Memory B cell (primary cell): Measurements from ENCODE around the gene ZCCHC14.

Experiments used
- ATAC-seq: fragments of 150-1000 bp; cut with Tn5 transposase; 2 replicates; pipeline ENCODE4 v1.10.0; 2021; ENCODE audit warnings: low read depth, mild to moderate bottlenecking, moderate library complexity
- DNase-seq, 2 donors: peaks; one replicate each; pipeline ENCODE4 v3.0.0; 2022; ENCODE audit warnings: low spot score in 2 of 2
- H3K27ac Mint-ChIP-seq: one replicate; pipeline ENCODE4 v1.8.0; 2022; ENCODE audit warnings: mild to moderate bottlenecking, moderate library complexity, mixed read lengths
- H3K27me3 Mint-ChIP-seq: one replicate; pipeline ENCODE4 v1.8.0; 2022; ENCODE audit warnings: mixed read lengths
- H3K36me3 Mint-ChIP-seq: one replicate; pipeline ENCODE4 v1.8.0; 2022; ENCODE audit warnings: mild to moderate bottlenecking, mixed read lengths
- H3K4me1 Mint-ChIP-seq: one replicate; pipeline ENCODE4 v1.8.0; 2022; ENCODE audit warnings: mixed read lengths
- H3K4me3 Mint-ChIP-seq: one replicate; pipeline ENCODE4 v1.8.0; 2022; ENCODE audit warnings: mild to moderate bottlenecking, moderate library complexity, mixed read lengths
- H3K9me3 Mint-ChIP-seq: one replicate; pipeline ENCODE4 v1.8.0; 2022; ENCODE audit warnings: mixed read lengths

Gene ZCCHC14

DNA sequence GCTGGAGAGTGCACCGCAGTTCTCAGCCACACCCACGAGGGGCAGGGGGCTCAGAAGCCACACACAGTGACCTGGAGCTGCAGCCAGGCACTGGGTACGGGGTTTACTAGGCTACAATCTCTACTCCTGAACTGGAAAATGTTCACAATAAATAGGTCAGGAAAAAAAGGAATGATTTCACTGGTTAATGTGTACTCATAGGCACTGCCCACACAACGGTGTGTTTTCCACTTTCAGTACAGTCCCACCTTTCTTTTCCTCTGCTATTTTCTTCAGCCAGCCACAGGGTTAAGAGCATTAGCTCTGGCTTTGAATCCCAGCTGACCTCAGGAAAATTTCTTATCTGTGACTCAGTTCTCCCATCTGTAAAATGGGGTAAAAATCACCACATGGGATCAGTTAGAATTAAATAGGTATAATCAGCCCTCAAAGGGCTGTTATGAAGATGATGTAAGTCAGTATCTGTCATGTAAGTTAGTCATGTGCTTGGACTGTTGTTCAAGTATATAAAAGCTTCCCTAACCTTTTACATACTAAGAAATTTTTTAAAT lies 35.7 kb downstream of the ZCCHC14 start:
- peaks cover 2% of the 10 kb centered on the region for H3K4me1 Mint-ChIP-seq
- no peak for DNase-seq
- peaks cover 4% of the 10 kb centered on the region for H3K36me3 Mint-ChIP-seq
- no peak overlapping the region for H3K27ac Mint-ChIP-seq
- ATAC-seq: no peak
- H3K4me3 Mint-ChIP-seq: no peak overlapping the region
- H3K27me3 Mint-ChIP-seq: peaks cover 3% of the 10 kb centered on the region
- no peaks in the 10 kb centered on the region for H3K9me3 Mint-ChIP-seq

DNA sequence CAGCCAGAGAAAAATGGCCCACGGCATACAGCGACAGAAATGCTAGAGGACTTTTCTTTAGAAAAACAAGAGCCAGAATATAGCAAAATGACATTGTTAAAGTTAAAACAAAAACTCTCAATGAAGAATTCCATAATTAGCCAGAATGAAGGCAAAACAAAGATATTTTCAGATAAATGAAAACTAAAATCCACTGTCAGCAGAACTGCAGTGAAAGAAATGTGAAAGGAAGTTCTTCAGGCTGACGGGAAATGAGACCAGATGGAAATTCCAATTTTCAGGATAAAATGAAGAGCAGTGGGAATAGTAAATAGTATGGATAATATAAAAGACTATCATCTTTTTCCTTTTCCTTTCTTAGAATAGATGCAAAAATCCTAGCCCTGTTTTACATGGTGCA lies 38.4 kb downstream of the ZCCHC14 start:
- Mint-ChIP-seq H3K9me3 (no peaks in the 10 kb centered on the region), H3K36me3 (peaks cover 7% of the 10 kb centered on the region), H3K27me3 (peaks cover 3% of the 10 kb centered on the region), H3K4me3 (no peak overlapping the region), H3K27ac (no peak overlapping the region), H3K4me1 (no peaks in the 10 kb centered on the region)
- DNase-seq (no peak), ATAC-seq (no peak)

DNA sequence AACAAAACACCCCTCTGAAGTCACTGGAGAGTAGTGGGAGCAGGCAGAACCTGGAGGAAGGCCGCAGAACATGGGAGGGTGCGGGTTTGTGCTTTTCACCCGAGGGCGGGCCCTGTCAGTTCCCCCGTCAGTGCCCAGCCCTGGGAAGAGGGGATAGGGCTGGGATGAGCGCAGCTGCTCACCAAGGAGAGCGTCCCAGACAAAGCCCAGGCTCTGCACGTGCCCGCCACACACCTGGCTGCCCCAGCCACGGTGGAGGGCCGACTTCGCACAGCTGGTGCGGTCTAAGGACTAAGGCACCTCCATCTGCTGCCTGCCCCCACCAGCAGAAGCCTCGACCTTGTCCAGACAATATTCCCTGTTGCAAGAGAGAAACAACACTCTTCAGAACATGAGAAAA lies 39.5 kb downstream of the ZCCHC14 start:
- no peaks in the 10 kb centered on the region for H3K4me1 Mint-ChIP-seq
- no peaks in the 10 kb centered on the region for H3K9me3 Mint-ChIP-seq
- peaks cover 4% of the 10 kb centered on the region for H3K27me3 Mint-ChIP-seq
- H3K27ac Mint-ChIP-seq: no peak overlapping the region
- no peak for DNase-seq
- no peak overlapping the region for H3K4me3 Mint-ChIP-seq
- H3K36me3 Mint-ChIP-seq: peaks cover 10% of the 10 kb centered on the region
- ATAC-seq: no peak

DNA sequence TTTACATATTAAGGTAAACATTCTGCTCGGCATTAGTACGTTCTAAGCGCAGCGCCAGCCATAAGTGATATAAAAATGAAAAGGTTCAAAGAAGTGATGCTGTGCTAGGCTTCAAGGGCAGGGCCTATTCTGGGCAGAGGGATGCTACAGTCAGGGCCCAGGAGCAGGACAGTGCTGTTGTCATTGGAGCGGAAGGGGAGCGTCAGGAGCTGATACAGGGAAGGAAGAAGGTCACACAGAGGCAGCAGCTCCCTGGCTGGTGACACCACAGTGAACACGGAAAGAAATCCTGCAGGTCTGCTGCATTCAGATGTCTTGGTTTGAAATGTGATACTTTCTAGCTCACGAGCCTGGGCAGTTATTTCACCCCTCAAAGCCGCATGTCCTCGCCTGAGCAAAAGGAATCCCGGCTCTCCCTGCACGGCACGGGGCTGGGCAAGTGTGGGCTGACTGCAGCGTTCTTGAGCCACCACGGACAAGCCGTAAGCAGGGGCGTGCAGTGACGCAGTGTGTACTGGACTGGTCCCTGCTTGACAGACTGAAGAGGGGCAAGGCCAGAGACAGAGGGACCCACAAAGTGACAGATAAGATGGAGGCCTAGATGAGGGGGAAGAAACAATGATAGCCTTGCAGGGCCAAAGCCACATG lies 41.1 kb downstream of the ZCCHC14 start:
- no peak overlapping the region for H3K27ac Mint-ChIP-seq
- DNase-seq (no peak), ATAC-seq (no peak)
- peaks cover 10% of the 10 kb centered on the region for H3K36me3 Mint-ChIP-seq
- peaks cover 5% of the 10 kb centered on the region for H3K27me3 Mint-ChIP-seq
- H3K4me3 Mint-ChIP-seq: no peak overlapping the region
- H3K4me1 Mint-ChIP-seq: no peaks in the 10 kb centered on the region
- H3K9me3 Mint-ChIP-seq: no peaks in the 10 kb centered on the region

DNA sequence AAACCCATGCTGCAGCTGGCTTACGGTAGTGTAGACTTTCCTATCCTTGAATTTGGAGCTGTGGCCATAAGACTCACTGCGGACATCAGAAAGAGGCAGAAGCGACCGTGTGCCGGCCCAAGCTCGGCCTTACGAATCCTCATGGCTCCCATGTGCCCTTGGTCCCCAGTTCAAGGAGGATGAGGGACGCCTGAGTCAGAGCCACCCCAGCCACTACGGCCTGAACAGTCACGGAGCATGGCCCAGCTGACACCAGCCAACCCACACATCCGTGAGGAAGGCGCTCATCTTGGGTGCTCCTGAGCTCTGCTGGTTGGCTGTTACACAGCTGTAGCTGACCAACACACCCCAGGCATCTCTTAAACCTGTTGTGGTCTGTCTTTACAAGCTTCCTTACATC lies 44.0 kb downstream of the ZCCHC14 start:
- no peaks in the 10 kb centered on the region for H3K9me3 Mint-ChIP-seq
- DNase-seq (no peak), ATAC-seq (no peak)
- no peaks in the 10 kb centered on the region for H3K4me1 Mint-ChIP-seq
- no peak overlapping the region for H3K27ac Mint-ChIP-seq
- no peak overlapping the region for H3K4me3 Mint-ChIP-seq
- H3K27me3 Mint-ChIP-seq: peaks cover 5% of the 10 kb centered on the region
- peaks cover 10% of the 10 kb centered on the region for H3K36me3 Mint-ChIP-seq

DNA sequence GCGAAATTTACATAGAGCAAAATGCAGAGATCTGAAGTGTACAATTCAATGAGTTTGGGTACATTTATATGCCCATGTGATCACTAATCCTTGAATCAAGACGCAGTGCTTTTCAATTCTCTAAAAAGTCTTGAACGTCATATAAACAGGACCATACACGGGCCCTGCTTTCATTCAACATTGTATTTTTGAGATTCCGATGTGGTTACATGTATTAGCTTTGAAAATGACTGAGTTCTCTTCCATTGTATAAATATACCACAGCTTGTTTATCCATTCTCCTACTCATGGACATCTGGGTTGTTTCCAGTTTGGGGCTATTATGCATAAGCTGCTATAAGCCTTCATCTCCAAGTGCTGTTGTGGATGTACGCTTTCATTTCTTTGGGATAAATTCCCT lies 45.5 kb downstream of the ZCCHC14 start:
- Mint-ChIP-seq H3K4me3 (no peak overlapping the region), H3K36me3 (peaks cover 10% of the 10 kb centered on the region), H3K4me1 (no peaks in the 10 kb centered on the region), H3K9me3 (no peaks in the 10 kb centered on the region), H3K27ac (no peak overlapping the region), H3K27me3 (peaks cover 3% of the 10 kb centered on the region)
- ATAC-seq (no peak), DNase-seq (no peak)

DNA sequence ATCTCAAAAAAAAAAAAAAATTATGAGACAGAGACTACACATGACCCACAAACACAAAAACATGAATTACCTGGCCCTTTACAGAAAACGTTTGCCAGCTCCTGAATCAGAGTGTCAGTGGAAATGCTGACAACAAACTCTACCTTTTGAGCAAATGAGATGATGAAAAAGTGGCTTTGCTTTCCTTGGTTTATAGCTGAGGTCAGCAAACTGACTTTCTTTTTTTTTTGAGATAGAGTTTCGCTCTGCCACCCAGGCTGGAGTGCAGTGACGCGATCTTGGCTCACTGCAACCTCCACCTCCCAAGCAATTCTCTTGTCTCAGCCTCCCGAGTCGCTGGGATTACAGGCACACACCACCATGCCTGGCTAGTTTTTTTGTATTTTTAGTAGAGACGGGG lies 46.3 kb downstream of the ZCCHC14 start:
- H3K27me3 Mint-ChIP-seq: peaks cover 2% of the 10 kb centered on the region
- no peak for ATAC-seq
- no peak overlapping the region for H3K27ac Mint-ChIP-seq
- no peak overlapping the region for H3K4me3 Mint-ChIP-seq
- H3K9me3 Mint-ChIP-seq: no peaks in the 10 kb centered on the region
- H3K36me3 Mint-ChIP-seq: peaks cover 6% of the 10 kb centered on the region
- no peaks in the 10 kb centered on the region for H3K4me1 Mint-ChIP-seq
- DNase-seq: no peak

DNA sequence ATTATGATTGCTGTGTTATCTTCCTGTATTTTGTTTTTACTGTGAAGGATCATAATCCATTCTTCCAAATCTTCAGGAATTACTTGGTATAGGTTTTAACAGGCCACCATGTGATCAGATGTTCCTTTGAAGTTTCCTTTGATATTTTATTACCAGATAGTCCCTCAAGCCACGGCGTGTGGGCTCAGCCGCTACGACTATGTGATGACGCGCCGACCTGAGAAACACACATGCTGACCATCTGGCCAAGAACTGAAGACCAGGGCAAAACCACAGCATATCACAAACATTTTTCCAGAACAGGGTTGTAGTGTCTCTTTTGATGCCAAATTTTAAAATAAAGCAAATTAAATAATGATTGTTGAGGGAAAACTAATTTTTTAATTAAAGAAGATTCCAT lies 47.3 kb downstream of the ZCCHC14 start:
- DNase-seq: no peak
- H3K27ac Mint-ChIP-seq: no peak overlapping the region
- H3K4me1 Mint-ChIP-seq: no peaks in the 10 kb centered on the region

DNA sequence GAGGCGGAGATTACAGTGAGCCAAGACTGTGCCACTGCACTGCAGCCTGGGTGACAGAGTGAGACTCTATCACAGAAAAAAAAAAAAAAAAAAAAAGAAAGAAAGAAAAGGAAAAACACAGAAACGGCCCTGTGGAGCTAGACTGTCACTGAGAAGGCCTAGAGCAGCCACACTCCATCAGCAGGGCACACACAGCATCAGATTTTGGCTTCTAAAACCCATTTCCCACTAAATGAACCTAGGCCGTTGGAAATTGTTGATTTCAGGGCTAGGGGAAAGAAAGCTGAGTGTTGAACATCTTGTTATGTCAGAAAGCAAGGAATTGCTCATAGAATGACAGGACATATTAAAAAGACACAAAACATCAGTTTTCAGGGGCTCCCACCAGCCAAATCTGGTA lies 48.9 kb downstream of the ZCCHC14 start:
- Mint-ChIP-seq H3K9me3 (no peaks in the 10 kb centered on the region), H3K4me1 (no peaks in the 10 kb centered on the region), H3K27ac (no peak overlapping the region), H3K27me3 (peaks cover 3% of the 10 kb centered on the region), H3K4me3 (no peak overlapping the region), H3K36me3 (peaks cover 5% of the 10 kb centered on the region)
- ATAC-seq: no peak
- no peak for DNase-seq

More for the DNA sequence above, 47.3 kb downstream of the ZCCHC14 start:
- Mint-ChIP-seq H3K4me3 (no peak overlapping the region), H3K27me3 (peaks cover 3% of the 10 kb centered on the region), H3K36me3 (peaks cover 5% of the 10 kb centered on the region), H3K9me3 (no peaks in the 10 kb centered on the region)
- no peak for ATAC-seq

DNA sequence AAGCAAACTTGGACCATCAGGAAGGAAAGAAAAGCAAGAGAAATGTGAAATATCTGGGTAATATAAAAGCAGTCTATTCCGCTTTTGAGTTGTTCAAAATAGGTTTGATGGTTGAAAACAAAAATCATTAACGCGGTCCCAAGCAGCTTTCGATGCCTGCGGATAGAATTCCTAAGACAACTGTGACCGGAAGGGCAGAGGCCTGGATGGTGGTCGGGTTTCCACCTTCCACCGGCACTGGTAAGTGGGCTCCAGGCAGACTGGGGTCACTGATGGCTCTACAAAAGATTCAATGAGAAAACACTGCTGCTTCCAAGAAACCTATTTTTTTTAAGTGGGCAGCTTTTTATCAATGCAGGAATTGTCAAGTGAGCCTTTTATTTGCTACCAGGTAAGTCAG lies 49.8 kb downstream of the ZCCHC14 start:
- no peaks in the 10 kb centered on the region for H3K4me1 Mint-ChIP-seq
- H3K27ac Mint-ChIP-seq: no peak overlapping the region
- no peak for DNase-seq
- H3K9me3 Mint-ChIP-seq: no peaks in the 10 kb centered on the region
- H3K36me3 Mint-ChIP-seq: peaks cover 2% of the 10 kb centered on the region
- H3K4me3 Mint-ChIP-seq: no peak overlapping the region
- peaks cover 1% of the 10 kb centered on the region for H3K27me3 Mint-ChIP-seq
- no peak for ATAC-seq

DNA sequence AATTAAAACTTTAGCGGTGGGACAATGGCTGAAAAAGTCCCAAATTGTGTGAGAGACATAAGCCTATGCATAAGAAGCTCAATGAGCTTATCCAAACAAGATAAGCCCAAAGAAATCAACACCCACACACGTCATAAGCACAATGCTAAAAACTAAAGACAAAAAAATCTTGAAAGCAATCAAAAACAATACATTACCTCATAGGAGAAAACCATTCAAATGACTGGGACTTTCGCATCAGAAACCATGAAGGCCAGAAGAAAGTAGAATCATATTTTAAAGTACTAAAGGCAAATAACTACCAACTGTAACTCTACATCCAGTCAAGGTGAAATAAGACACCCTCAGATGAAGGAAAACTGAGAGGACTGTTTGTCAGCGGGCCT lies 50.2 kb downstream of the ZCCHC14 start:
- Mint-ChIP-seq H3K4me3 (no peak overlapping the region), H3K27ac (no peak overlapping the region), H3K9me3 (no peaks in the 10 kb centered on the region), H3K36me3 (peaks cover 2% of the 10 kb centered on the region), H3K27me3 (peaks cover 1% of the 10 kb centered on the region), H3K4me1 (no peaks in the 10 kb centered on the region)
- DNase-seq (no peak), ATAC-seq (no peak)

DNA sequence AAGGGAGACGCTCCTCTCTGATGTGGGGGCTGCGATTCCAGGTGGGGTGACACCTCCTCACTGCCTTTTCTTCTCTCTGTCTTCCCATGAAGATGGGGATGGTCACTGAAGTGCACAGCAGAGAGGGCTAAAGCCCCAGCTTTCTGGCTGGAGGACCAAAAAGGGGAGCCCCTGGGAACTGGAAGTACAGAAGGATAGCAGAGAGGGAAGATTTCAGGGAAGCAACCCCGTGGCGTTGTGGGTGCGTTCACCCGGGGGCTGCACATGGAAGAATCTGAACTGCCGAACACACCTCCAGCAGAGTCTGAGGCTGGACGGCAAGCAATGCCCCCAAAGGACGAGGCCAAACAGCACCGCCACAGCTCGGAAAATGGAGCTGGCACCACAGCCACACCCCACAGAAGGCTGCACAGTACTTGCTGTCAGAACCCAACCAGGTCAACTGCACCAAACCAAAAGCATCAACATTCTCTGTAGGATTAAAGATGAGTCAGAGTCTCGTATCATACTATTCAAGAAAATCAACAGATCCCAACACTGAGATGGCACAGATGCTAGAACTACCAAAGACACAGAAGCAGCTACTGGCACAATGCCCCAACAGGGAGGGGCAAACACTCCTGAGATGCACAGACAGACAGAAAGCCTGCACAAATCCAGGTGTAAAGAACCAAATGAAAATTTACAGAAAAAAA lies 50.8 kb downstream of the ZCCHC14 start:
- Mint-ChIP-seq H3K4me1 (no peaks in the 10 kb centered on the region), H3K4me3 (no peak overlapping the region), H3K27me3 (peaks cover 1% of the 10 kb centered on the region), H3K36me3 (peaks cover 2% of the 10 kb centered on the region), H3K9me3 (no peaks in the 10 kb centered on the region), H3K27ac (no peak overlapping the region)
- DNase-seq: no peak
- no peak for ATAC-seq

DNA sequence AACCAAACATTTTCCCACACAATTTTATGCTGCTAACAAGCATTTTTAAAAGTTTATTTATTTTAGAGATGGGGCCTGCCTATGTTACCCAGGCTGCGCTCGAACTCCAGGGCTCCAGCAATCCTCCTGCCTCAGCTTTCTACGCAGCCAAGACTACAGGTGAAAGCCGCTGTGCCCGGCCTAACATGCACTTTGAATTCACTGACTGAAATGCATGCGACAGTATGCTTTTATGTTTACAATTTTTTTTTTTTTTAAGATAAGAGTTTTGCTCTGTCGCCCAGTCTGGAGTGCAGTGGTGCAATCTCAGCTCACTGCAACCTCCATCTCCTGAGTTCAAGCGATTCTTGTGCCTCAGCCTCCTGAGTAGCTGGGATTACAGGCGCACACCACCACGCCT lies 52.9 kb downstream of the ZCCHC14 start:
- Mint-ChIP-seq H3K36me3 (peaks cover 2% of the 10 kb centered on the region), H3K27me3 (peaks cover 5% of the 10 kb centered on the region), H3K4me1 (peaks cover 2% of the 10 kb centered on the region), H3K4me3 (no peak overlapping the region), H3K27ac (no peak overlapping the region), H3K9me3 (no peaks in the 10 kb centered on the region)
- ATAC-seq (no peak), DNase-seq (no peak)

DNA sequence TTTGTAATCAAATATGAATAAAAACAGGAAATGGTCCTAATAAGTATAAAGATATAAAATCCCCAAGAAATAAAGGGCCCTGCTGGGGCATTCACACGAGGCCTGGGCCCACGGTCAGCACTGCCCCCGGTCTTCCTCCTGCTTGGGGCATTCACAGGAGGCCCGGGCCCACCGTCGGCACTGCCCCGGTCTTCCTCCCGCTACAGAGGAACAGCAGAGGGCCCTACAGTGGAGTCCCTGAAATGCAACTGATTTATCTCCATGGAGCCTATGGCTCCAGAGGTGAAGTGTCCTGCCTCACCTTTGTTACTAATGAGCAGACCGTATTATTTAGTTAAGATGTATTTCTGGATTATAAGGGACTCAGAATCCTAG lies 54.2 kb downstream of the ZCCHC14 start:
- Mint-ChIP-seq H3K27me3 (peaks cover 5% of the 10 kb centered on the region), H3K9me3 (no peaks in the 10 kb centered on the region), H3K27ac (no peak overlapping the region), H3K4me1 (peaks cover 2% of the 10 kb centered on the region), H3K4me3 (no peak overlapping the region), H3K36me3 (peaks cover 2% of the 10 kb centered on the region)
- no peak for DNase-seq
- no peak for ATAC-seq
